NCI-H748 (cell line): ENCODE measurements around the gene EXOC6.
A peak's percentile ranks its signal among the peaks of the same experiment; 100 is the strongest.

Source experiments
- DNase-seq: peaks from one replicate; lab custom pipeline; 2025; ENCODE audit not compliant: unreplicated experiment; lab: John Stamatoyannopoulos, UW

EXOC6 gene

GRCh38 chr10:92999191-92999590, 150.9 kb downstream of the EXOC6 start:
- no peak for DNase-seq

GRCh38 chr10:93006435-93007039, 158.2 kb downstream of the EXOC6 start:
- DNase-seq, result peak; percentile 23

DNA sequence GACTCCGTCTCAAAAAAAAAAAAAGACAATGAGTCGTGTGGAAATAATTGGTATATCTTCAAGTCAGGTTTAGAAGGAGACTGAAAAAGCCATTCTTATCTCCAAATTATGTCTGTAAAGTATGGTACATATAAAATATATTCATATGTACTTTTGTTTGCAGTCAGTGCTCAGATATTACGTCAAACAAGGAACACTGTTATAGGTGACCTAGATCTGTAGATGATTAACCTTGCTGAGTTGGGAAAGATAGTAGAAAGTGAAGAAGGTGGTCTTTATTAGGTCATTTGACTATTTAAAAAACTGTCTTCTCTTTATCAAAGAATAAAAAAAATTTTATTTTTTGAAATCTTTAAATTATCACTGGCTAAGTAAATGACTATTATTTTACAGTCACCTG, 167.4 kb downstream of the EXOC6 start:
- DNase-seq, result no peak

- no peak for DNase-seq
These were observed 174.8 kb downstream of the EXOC6 start for GRCh38 chr10:93023013-93023650.

GRCh38 chr10:93026072-93026471, 177.8 kb downstream of the EXOC6 start:
- no peak for DNase-seq

- no peak for DNase-seq
These were observed 179.2 kb downstream of the EXOC6 start for GRCh38 chr10:93027508-93027907.

- DNase-seq, result no peak
These were observed 180.6 kb downstream of the EXOC6 start for GRCh38 chr10:93028883-93029282.

- DNase-seq, result no peak
These were observed 182.1 kb downstream of the EXOC6 start for GRCh38 chr10:93030409-93030808.

GRCh38 chr10:93032105-93032808, 183.9 kb downstream of the EXOC6 start:
- DNase-seq, result no peak

DNA sequence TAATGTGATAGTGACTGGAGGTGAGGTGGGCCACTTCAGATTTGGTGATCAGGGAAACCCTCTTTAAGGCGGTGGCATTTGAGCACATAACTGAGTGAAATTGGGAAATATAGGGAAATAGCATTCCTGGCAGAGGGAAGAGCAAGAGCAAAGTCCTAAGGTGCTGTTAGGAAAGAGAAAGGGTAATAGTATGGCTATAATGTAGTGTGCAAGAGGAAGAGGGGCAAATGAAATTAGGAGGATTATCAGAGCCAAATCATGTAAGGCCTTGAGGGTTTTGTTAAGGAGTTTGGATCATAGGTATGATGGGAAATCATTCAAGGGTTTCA, 184.5 kb downstream of the EXOC6 start:
- DNase-seq, result no peak

- DNase-seq, result no peak
These were observed 186.1 kb downstream of the EXOC6 start for GRCh38 chr10:93034426-93034825.

- DNase-seq, result no peak
These were observed 190.8 kb downstream of the EXOC6 start for GRCh38 chr10:93039110-93039509.

- no peak for DNase-seq
These were observed 191.4 kb downstream of the EXOC6 start for GRCh38 chr10:93039721-93040120.

DNA sequence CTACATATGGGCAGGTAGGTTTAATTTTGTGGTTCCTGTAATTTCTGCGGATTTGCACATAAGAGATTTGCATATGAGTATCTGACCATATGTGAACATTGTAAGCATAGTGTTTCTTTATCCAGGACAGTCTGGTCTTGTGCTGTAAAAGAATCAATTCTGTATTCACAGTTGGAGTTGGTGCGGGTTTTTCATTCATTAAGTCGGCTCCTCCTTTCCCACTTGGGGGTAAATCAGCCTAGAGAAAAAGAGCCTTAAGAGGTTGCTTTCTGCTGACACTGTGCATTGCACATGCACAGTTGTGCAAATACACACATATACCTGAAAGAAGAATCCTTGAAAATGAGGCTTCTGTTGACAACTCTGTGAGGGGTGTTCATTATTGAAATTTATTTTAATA, 206.2 kb downstream of the EXOC6 start:
- no peak for DNase-seq

DNA sequence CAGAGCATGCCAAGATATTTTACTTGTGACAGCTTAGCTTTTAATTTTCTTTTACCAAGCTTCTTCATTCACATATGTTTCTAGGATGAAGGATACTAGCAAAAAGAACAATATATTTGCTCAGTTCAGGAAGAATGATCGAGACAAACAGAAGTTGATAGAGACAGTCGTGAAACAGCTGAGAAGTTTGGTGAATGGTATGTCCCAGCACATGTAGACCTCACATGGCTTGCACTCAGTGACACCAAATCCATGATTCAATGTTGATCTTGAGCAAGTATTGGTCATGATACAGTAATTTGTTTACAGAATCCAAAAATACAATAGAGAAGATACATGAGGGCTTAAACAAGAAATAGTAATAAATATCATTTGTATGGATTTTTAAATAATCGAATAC, 209.8 kb downstream of the EXOC6 start:
- no peak for DNase-seq

- no peak for DNase-seq
These were observed 211.9 kb downstream of the EXOC6 start, which contains the start of gene CYP26C1 for GRCh38 chr10:93059975-93060886. Gene CYP26C1 (plus strand): TSS chr10:93060798. CDS start chr10:93061264, 466 bp downstream.

DNA sequence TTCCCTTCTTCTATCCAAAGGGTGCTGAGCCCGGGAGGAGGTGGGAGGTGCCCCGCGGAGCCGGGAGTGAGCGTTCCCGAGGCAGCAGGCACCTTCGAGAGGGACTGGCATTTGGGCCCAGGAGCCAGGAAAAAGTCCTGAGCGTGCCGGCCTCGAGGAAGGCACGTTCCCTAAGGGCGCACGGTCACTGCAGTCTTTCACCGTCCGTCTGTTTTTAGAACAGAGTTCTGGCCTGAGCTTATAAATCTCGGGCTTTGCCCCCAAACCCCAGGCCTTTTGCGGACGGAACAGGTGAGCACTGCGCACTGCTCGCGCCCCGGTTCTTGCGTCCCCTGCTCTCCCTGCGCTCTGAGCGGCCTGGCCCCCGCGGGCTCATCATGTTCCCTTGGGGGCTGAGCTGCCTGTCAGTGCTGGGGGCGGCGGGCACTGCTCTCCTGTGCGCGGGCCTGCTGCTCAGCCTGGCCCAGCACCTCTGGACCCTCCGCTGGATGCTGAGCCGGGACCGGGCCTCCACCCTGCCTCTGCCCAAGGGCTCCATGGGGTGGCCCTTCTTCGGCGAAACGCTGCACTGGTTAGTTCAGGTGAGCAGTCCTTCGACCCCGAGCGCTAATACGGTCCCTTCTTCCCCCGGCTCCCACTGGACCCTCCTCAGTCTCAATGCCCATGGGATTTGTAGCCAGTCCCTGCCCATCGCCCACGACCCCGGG, 212.7 kb downstream of the EXOC6 start:
- no peak for DNase-seq

- peak; percentile 40 for DNase-seq
These were observed 213.5 kb downstream of the EXOC6 start for GRCh38 chr10:93061594-93062513.

- DNase-seq, result peak; percentile 49
These were observed 214.3 kb downstream of the EXOC6 start for GRCh38 chr10:93062514-93063143.
